WTC11 (cell line): ENCODE results near the gene MACF1.

Source experiments
- ATF1 ChIP-seq: sonication (generic); formaldehyde crosslinking; IDR thresholded peaks from 2 replicates; pipeline ENCODE4 v1.8.1; 2023; ENCODE audit warnings: mild to moderate bottlenecking, moderate library complexity, missing genetic modification reagents
- CTCF ChIP-seq: fragments of 200-600 bp; IDR thresholded peaks from 2 replicates; pipeline ENCODE4 v1.8.0; 2022; ENCODE audit warnings: antibody characterized with exemption
- MAX ChIP-seq: sonication (generic); formaldehyde crosslinking; IDR thresholded peaks from 2 replicates; pipeline ENCODE4 v1.8.0; 2022; ENCODE audit warnings: mild to moderate bottlenecking, missing genetic modification reagents
- TEAD4 ChIP-seq: sonication (generic); formaldehyde crosslinking; IDR thresholded peaks from 2 replicates; pipeline ENCODE4 v1.8.0; 2022; ENCODE audit warnings: mild to moderate bottlenecking, missing genetic modification reagents
- TP53 ChIP-seq: sonication (generic); formaldehyde crosslinking; IDR thresholded peaks from 2 replicates; pipeline ENCODE4 v1.8.1; 2023; ENCODE audit warnings: mild to moderate bottlenecking, missing genetic modification reagents

- no peak for TF ChIP-seq TEAD4 (CRISPR knock-in tag)
- TF ChIP-seq CTCF, result no peak
- TF ChIP-seq ATF1 (CRISPR knock-in tag), result no peak
- no peak for TF ChIP-seq TP53 (CRISPR knock-in tag)
- no peak for TF ChIP-seq MAX (CRISPR knock-in tag)
Measured at GRCh38 chr1:39184354-39184818, 20.1 kb upstream of the MACF1 start.
